Skin epidermis (tissue), 12 donors: ENCODE results near the gene TSPAN32.
"Not testable (repeated sequence)": the region's sequence is repeated elsewhere in the genome, so short reads cannot be mapped to it uniquely, and the experiment has no call there.

Source experiments
- H3K27ac ChIP-seq, 21 experiments: fragments of 200-600 bp; sonication (generic) in 11 of 21; one replicate each; pipeline ENCODE4 v1.5.0; 2020; ENCODE audit warnings: mild to moderate bottlenecking in 3 of 21, inconsistent platforms in 2 of 21, moderate library complexity in 2 of 21
- H3K4me3 ChIP-seq, 7 experiments: fragments of 200-600 bp; sonication (generic) in 2 of 7; one replicate each; pipeline ENCODE4 v1.5.0; 2020; ENCODE audit warnings: inconsistent platforms in 2 of 7, mild to moderate bottlenecking in 2 of 7, moderate library complexity in 1 of 7

Gene TSPAN32

GRCh38 chr11:2321311-2321683, 19.5 kb downstream of the TSPAN32 start:
- Histone ChIP-seq H3K4me3 (no peak overlapping the region), H3K27ac (no peak overlapping the region)

- H3K4me3 ChIP-seq, result no peak overlapping the region
- H3K27ac ChIP-seq, result no peak overlapping the region
These were observed 23.3 kb downstream of the TSPAN32 start for GRCh38 chr11:2325123-2325522.

- Histone ChIP-seq H3K4me3 (no peak overlapping the region), H3K27ac (no peak overlapping the region)
These were observed 23.9 kb downstream of the TSPAN32 start for GRCh38 chr11:2325719-2326118.

DNA sequence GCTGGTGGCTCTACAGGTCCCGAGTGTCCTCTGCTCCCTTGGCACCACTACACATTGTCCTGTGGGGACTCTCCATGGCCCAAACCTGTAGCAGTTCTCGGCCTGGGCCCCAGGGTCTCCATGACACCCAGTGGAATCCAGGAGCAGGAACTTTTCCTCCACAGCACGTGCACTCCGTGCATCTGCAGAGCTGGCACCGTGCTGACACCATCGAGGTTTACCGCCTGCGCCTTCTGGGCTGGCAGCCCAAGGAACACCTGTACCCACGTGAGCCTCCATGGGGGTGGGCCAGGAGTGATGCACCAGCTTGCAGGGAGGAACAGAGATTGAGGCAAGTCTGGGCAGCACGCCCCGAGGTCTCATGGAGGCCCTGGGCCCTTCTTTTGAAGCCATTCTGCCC, 25.2 kb downstream of the TSPAN32 start:
- H3K27ac ChIP-seq, result no peak overlapping the region
- no peak overlapping the region for H3K4me3 ChIP-seq

- no peak overlapping the region for H3K27ac ChIP-seq
- no peak overlapping the region for H3K4me3 ChIP-seq
These were observed 26.2 kb downstream of the TSPAN32 start for GRCh38 chr11:2328021-2328420.

GRCh38 chr11:2328656-2329354, 27.0 kb downstream of the TSPAN32 start:
- no peak overlapping the region for H3K27ac ChIP-seq
- H3K4me3 ChIP-seq, result no peak overlapping the region

DNA sequence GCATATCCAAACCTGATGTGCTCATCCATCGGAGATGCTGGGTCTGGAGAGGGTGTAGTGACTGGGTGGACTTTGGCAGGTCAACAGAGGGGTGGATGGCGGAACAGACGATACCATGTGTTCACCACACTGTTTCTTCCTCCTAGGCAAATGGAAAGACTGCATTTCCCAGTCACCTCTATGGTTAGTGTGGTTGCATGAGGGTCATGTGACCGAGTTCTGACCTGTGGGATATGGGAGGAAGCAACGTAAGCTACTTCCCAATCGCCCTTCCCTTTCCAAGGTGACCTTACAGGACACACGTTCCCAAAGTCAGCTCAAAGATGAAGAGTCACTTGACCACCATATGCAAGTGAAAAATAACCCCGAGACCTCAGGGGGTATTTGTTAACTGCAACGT, 27.7 kb downstream of the TSPAN32 start:
- Histone ChIP-seq H3K27ac (no peak overlapping the region), H3K4me3 (no peak overlapping the region)

DNA sequence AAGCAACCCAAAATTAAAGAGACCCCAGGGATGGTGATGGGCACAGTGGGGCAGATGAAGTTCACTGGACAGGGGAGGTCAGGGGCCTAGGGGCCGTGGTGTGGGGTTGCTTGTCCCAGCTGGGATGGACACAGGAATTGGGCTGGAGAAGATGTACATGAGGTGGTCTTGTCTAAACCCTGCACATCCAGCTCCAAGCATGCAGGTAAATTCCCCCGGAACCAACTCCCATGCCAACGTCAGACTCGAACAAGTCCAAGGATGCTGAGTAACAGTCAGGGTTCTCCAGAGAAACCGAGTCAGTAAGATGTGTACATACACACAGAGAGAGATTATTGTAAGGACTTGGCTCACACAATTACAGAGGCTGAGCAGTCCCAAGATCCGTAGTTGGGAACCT, 28.9 kb downstream of the TSPAN32 start:
- no peak overlapping the region for H3K4me3 ChIP-seq
- H3K27ac ChIP-seq, result no peak overlapping the region

- no peak overlapping the region for H3K27ac ChIP-seq
- no peak overlapping the region for H3K4me3 ChIP-seq
These were observed 29.6 kb downstream of the TSPAN32 start for GRCh38 chr11:2331404-2331803.

- not testable (repeated sequence) for H3K27ac ChIP-seq, H3K4me3 ChIP-seq
These were observed 30.8 kb downstream of the TSPAN32 start for GRCh38 chr11:2332569-2332968.

DNA sequence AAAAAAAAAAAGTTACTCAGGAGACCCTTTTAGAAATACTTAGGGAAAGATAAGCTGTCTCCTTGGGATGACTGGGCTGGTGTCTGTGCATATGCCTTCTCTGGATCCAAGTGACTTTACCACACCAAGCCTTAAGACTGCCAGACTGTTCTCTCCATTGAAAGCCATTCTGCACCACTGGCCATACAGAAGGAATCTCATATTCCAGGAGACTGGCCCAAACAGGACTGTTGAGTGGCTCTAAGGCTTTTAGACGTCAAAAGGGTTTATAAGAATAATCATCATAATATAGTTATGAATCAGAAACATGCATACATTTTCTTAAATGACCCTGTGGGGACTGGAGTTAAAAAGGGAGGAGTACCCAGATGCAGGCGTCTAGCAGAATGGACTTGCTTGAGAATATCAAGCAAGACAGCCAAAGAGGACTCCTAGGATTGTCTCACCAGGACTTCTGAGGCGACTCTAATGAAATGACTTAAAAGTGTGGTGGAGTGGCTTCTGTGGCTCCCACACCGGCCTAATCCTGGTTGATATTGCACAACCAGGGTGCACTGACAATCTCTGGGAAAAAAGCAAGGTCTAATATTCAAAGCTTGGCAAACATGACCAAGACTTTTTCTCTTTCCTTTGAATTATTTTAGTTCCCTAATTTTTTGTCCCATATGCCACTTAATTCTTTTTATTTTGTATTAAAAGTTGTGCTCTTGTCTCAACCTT, 31.8 kb downstream of the TSPAN32 start:
- H3K4me3 ChIP-seq, H3K27ac ChIP-seq: not testable (repeated sequence)

DNA sequence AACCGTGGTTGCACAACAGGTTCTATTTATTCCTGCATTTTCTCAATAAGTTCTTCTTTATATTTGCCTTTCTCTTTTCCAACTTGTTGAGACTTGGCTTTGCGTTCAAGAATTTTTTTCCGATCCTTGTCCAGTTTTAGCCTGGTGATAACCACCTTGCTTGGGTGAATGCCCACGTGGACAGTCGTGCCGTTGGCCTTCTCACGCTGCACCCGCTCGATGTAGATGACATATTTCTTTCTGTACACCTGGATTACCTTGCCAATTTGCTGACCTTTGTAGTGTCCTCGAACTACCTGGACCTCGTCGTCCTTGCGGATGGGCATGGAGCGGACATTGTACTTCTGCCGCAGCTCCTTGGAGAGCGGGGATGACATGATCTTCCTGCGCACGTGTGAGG, 33.5 kb downstream of the TSPAN32 start:
- H3K4me3 ChIP-seq, H3K27ac ChIP-seq: not testable (repeated sequence)

- not testable (repeated sequence) for H3K4me3 ChIP-seq, H3K27ac ChIP-seq
These were observed 36.9 kb downstream of the TSPAN32 start for GRCh38 chr11:2338760-2339159.

- Histone ChIP-seq H3K4me3 (no peak overlapping the region), H3K27ac (no peak overlapping the region)
These were observed 40.7 kb downstream of the TSPAN32 start for GRCh38 chr11:2342557-2342956.

DNA sequence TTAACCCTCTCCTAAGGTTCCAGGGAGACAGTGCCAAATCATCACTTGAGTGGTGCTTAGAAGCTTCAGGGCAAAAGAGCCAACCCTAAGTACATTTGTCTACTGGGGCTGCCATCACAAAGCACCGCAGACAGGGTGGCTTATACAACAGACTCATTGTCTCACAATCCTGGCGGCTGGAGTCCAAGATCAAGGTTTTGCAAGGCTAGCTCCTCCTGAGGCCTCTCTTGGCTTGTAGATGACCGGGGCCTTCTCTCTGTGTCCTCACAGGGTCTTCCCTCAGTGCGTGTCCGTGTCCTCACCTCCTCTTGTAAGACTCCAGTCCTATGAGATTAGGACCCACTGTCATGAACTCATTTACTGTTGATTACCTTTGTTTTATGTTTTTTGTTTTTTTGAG, 41.2 kb downstream of the TSPAN32 start:
- Histone ChIP-seq H3K27ac (no peak overlapping the region), H3K4me3 (no peak overlapping the region)

DNA sequence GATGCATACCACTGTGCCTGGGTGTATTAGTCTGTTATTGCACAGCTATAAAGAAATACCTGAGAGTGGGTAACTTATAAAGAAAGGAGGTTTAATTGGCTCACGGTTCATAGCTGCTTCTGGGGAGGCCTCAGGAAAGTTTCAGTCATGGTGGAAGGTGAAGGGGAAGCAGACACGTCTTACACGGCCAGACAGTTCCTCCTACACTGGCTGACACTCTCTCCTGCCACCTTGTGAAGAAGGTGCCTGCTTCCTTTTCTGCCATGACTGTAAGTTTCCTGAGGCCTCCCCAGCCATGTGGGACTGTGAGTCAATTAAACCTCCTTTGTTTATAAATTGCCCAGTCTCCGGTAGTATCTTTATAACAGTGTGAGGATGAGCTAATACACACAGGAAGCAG, 41.7 kb downstream of the TSPAN32 start:
- Histone ChIP-seq H3K27ac (no peak overlapping the region), H3K4me3 (no peak overlapping the region)

GRCh38 chr11:2345050-2345449, 43.2 kb downstream of the TSPAN32 start:
- Histone ChIP-seq H3K27ac (no peak overlapping the region), H3K4me3 (no peak overlapping the region)

DNA sequence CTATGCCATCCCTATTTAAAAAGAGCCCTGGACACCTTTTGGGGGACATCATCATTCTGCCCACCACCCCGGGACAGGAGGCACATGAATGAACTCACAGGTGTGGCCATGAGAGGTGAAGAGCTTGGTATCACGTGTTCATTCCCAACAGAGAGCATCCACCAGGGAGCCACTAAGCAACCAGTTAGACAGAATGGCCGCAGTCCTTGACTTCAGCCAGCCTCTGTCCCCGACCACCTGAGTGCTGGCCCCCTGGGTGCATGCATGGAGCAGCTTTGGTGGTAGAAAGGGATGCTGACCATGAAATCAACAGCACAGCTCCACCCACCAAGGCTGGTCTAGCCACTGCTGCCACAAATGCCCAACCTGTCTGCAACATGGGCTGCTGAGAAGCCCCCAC, 44.2 kb downstream of the TSPAN32 start:
- Histone ChIP-seq H3K27ac (no peak overlapping the region), H3K4me3 (no peak overlapping the region)

DNA sequence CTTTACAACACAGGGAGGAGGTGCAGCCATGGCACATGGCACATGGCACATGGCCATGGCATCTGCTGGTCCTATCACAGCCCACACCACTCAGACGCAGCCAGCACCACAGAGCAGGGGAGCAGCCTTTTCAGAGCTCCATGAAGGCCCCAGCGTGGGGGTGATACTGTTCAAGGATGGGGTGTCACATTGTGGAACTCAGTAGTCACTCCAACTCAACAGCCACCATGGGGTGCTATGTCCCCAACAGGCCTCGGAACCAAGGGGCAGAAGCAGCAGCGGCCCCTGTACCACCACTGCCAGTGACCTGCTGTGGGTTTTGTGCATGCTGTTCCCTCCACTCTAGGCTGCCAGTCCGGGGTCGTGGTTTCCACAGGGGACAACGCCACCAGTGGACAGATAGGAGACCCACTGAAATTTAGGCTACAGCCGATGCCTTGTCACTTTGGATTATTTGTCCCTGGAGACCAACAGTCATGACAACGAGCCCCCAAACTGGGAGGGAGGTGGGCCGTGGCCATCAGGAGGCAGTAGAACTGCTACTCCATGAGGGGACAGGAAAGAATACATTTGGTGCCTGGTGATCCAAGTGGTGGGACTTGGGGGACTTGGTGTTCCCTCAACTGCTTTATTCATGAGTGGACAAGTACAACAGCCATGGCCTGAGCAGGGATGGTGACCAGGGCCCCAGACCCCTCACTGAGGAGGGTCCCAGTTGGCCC, 44.9 kb downstream of the TSPAN32 start:
- Histone ChIP-seq H3K4me3 (no peak overlapping the region), H3K27ac (no peak overlapping the region)

- no peak overlapping the region for H3K27ac ChIP-seq
- H3K4me3 ChIP-seq, result no peak overlapping the region
These were observed 45.6 kb downstream of the TSPAN32 start for GRCh38 chr11:2347308-2347830.

DNA sequence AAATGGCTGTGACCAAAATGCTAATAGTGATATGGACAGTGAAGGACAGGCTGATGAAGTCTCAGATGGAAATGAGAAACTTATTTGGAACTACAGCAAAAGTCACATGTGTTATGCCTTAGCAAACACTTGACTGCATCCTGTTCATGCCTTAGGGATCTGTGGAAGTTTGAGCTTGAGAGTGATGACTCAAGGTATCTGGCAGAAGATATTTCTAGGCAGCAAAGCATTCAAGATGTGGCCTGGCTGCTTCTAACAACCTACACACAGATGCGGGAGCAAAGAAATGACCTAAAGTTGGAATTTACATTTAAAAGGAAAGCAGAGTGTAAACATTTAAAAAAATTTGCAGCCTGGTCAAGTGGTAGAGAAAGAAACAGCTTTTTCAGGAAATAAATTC, 47.2 kb downstream of the TSPAN32 start:
- H3K27ac ChIP-seq, result no peak overlapping the region
- no peak overlapping the region for H3K4me3 ChIP-seq
